Mesendoderm (in vitro differentiated cells): ENCODE measurements around the gene TANK.
A peak's percentile ranks its signal among the peaks of the same experiment; 100 is the strongest.
"Not testable (repeated sequence)": the region's sequence is repeated elsewhere in the genome, so short reads cannot be mapped to it uniquely, and the experiment has no call there.

ENCODE experiments used
- DNase-seq: peaks from one replicate; pipeline ENCODE4 v3.0.0; 2013
- H2AK5ac ChIP-seq: 2 replicates; pipeline ENCODE4 v1.6.1; 2013; ENCODE audit warnings: low read length, inconsistent platforms
- H2BK120ac ChIP-seq: 2 replicates; pipeline ENCODE4 v1.6.1; 2013; ENCODE audit warnings: low read depth, mild to moderate bottlenecking, low read length, moderate library complexity, mixed read lengths
- H2BK15ac ChIP-seq: replicated peaks from 2 replicates; pipeline ENCODE4 v1.6.1; 2013; ENCODE audit warnings: low read depth, mild to moderate bottlenecking, moderate library complexity
- H2BK5ac ChIP-seq: 2 replicates; pipeline ENCODE4 v1.6.1; 2013; ENCODE audit warnings: low read length, inconsistent platforms
- H3K18ac ChIP-seq: 2 replicates; pipeline ENCODE4 v1.6.1; 2013; ENCODE audit warnings: mild to moderate bottlenecking, low read length, mixed read lengths
- H3K23ac ChIP-seq: one replicate; pipeline ENCODE4 v1.6.1; 2013; ENCODE audit warnings: low read length
- H3K27ac ChIP-seq: 2 replicates; pipeline ENCODE4 v1.5.1; 2013; ENCODE audit warnings: low read depth, mild to moderate bottlenecking, inconsistent platforms, low read length, moderate library complexity
- H3K27me3 ChIP-seq: 2 replicates; pipeline ENCODE4 v1.6.1; 2013; ENCODE audit warnings: low read length, control low read depth, mild to moderate bottlenecking, inconsistent platforms; ENCODE audit not compliant: insufficient read depth, poor library complexity
- H3K36me3 ChIP-seq: 2 replicates; pipeline ENCODE4 v1.6.1; 2013; ENCODE audit warnings: low read length, inconsistent platforms; ENCODE audit not compliant: control insufficient read depth, insufficient read depth
- H3K4ac ChIP-seq: one replicate; pipeline ENCODE4 v1.6.1; 2013; ENCODE audit warnings: low read depth, mild to moderate bottlenecking, low read length, moderate library complexity
- H3K4me1 ChIP-seq: 2 replicates; pipeline ENCODE4 v1.6.1; 2013; ENCODE audit warnings: low read depth, low read length, inconsistent platforms; ENCODE audit not compliant: control insufficient read depth
- H3K4me2 ChIP-seq: 2 replicates; pipeline ENCODE4 v1.6.1; 2013; ENCODE audit warnings: low read length
- H3K4me3 ChIP-seq: 2 replicates; pipeline ENCODE4 v1.5.1; 2013; ENCODE audit warnings: mild to moderate bottlenecking, low read length
- H3K56ac ChIP-seq: one replicate; pipeline ENCODE4 v1.6.1; 2013; ENCODE audit warnings: low read length
- H3K79me1 ChIP-seq: 2 replicates; pipeline ENCODE4 v1.6.1; 2013; ENCODE audit warnings: low read length, inconsistent platforms
- H3K79me2 ChIP-seq: 2 replicates; pipeline ENCODE4 v1.6.1; 2013; ENCODE audit warnings: mild to moderate bottlenecking, low read length; ENCODE audit not compliant: control insufficient read depth, insufficient read depth
- H3K9ac ChIP-seq: 2 replicates; pipeline ENCODE4 v1.6.1; 2013; ENCODE audit warnings: low read length, inconsistent platforms
- H4K5ac ChIP-seq: one replicate; pipeline ENCODE4 v1.6.1; 2013; ENCODE audit warnings: low read length
- H4K8ac ChIP-seq: one replicate; pipeline ENCODE4 v1.6.1; 2013; ENCODE audit warnings: low read depth, mild to moderate bottlenecking, control low read depth, low read length, moderate library complexity
- WGBS: extraction: QIAGEN DNeasy Blood & Tissue Kit; methylation state at CpG from one replicate; pipeline ENCODE4 v1.1.7; 2013; ENCODE audit warnings: low lambda C conversion rate, missing lambda C conversion rate; ENCODE audit not compliant: insufficient coverage; ENCODE audit errors: extremely low coverage; 5-methylcytosine and 5-hydroxymethylcytosine counted together

The TANK gene

DNA sequence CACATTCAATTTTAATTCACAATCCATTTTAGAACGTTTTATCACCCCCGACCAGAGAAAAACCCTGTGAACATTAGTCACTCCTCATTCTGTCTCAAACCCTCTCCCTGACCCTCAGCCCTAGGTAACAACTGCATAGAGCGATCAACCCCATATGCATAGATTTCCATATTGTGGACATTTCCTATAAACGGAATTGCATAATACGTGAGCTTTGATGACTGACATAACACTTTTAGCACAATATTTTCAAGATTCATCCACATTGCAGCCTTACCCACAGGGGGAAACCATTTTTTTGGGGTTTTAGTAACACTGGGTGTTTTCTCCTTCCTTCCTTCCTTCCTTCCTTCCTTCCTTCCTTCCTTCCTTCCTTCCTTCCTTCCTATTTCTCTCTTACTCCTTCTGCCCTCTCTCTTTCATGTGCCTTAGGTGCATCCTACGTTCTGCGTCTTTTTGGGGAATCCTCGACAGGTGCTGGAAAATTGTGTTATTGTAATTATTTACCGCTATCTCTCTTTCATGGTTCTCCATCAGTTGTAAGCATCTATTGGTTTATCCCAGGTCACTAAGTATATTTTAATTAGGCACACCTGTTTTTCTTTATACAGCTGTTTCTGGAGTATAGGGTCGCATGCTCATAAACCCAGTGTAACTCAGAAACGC, 118.5 kb downstream of the TANK start:
- H2BK15ac ChIP-seq, H3K79me1 ChIP-seq, H3K9ac ChIP-seq, H2BK5ac ChIP-seq, H4K8ac ChIP-seq, H3K4me1 ChIP-seq, H3K56ac ChIP-seq, H2BK120ac ChIP-seq, H2AK5ac ChIP-seq, H3K27me3 ChIP-seq, H3K4me2 ChIP-seq, H3K18ac ChIP-seq, H3K4ac ChIP-seq, H3K79me2 ChIP-seq, H3K4me3 ChIP-seq, H3K27ac ChIP-seq, H3K36me3 ChIP-seq, H4K5ac ChIP-seq, H3K23ac ChIP-seq: not testable (repeated sequence)
- WGBS, result no CpG with 5 or more reads among the region's 11 CpGs
- DNase-seq, result peak; percentile 21

DNA sequence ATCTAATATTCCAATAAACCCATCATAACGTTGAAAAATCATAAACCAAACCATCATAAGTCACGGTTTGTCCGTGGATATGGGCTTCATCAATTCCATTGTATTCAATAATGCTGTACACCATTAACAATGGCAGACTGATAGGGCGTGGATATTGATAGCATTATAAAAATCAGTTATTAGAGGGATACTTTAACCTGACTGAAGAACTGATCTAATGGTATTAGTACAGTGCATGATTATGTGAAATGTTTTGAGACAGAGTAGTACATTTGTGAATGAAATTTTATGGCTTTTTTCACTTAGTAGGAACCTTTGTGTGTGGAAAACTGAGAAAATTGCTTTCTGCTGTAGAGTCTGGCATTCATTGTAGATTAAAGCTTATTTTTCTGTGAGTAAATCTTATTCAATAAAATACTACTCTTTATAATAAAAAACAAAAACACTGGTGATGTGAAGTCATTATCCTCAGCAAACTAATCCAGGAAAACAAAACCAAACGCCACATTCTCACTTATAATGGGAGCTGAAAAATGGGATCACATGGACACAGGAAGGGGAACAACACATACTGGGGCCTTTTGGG, 119.1 kb downstream of the TANK start:
- not testable (repeated sequence) for H3K4me1 ChIP-seq, H3K18ac ChIP-seq, H3K4ac ChIP-seq, H3K27ac ChIP-seq, H3K23ac ChIP-seq, H3K9ac ChIP-seq, H3K79me2 ChIP-seq, H2BK120ac ChIP-seq, H3K79me1 ChIP-seq, H3K36me3 ChIP-seq, H3K4me2 ChIP-seq, H3K56ac ChIP-seq, H4K5ac ChIP-seq, H3K27me3 ChIP-seq, H2BK15ac ChIP-seq, H3K4me3 ChIP-seq, H2BK5ac ChIP-seq, DNase-seq, H4K8ac ChIP-seq, H2AK5ac ChIP-seq
- WGBS, result no CpG with 5 or more reads among the region's 5 CpGs

DNA sequence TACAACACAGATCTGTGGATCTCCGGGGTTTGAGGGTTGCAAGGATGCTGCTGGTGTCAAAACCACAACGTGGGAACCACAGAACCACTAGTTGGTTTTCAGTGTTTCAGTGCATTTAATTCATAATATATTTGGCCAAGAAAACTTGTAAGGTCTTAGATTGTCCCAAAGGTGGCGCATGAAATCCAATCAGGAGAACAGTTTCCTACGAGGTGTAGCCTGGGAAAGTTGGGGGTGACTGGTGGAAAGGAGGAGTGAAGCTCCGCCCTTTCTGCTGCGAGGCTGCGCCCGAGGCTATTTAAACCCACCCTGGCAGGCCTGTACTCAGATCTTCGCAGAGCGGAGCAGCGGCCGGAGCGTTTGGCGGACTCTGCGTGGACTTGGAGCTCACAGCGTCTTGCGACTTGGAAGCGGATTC, 120.7 kb downstream of the TANK start:
- not testable (repeated sequence) for H2BK5ac ChIP-seq, H3K79me2 ChIP-seq, H4K5ac ChIP-seq, H3K4me1 ChIP-seq, H3K79me1 ChIP-seq, H3K18ac ChIP-seq, H2BK15ac ChIP-seq, H3K27ac ChIP-seq, H3K4ac ChIP-seq, H2AK5ac ChIP-seq, H3K36me3 ChIP-seq, H2BK120ac ChIP-seq, H3K4me2 ChIP-seq, H3K56ac ChIP-seq, H3K27me3 ChIP-seq, H3K4me3 ChIP-seq, H4K8ac ChIP-seq, H3K9ac ChIP-seq, H3K23ac ChIP-seq
- peak; percentile 83 for DNase-seq
- no CpG with 5 or more reads among the region's 18 CpGs for WGBS

DNA sequence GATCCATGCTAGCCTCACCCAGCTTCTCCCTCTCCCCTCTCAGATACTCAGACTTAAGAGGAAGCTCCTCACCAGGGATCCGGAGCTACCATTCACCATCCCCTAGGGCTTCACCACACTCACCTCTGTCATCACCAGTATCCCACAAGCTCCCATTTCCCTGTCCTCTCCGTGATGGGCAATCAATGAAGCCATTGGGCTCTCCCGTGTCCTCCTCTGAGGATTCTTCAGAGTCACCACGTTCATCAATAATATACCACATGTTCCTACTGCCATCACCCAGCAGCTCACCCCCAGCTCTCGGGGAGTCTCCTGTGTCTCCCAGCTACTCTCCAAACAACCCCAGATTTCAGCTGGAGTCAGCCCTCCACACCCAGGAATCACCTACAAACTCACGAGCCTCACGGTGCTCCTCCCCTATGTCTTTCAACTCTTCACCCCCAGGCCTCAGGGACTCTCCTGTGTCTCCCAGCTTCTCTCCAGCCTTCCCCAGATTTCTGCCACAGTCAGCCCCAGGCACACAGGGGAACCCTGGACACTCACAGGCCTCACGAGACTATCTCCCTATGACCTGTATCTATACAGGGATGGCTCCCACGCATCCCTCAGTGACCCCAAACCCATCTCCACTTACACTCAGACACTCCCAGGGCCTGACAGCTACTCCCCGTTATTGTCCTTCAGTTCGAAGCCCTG, 121.5 kb downstream of the TANK start:
- not testable (repeated sequence) for H3K27ac ChIP-seq, H3K4me2 ChIP-seq, H3K4me1 ChIP-seq, H2BK15ac ChIP-seq, H3K56ac ChIP-seq, H4K5ac ChIP-seq, H2AK5ac ChIP-seq, H2BK5ac ChIP-seq, H3K4me3 ChIP-seq, H3K27me3 ChIP-seq, H3K23ac ChIP-seq, H3K79me2 ChIP-seq, H3K79me1 ChIP-seq, H4K8ac ChIP-seq, H3K18ac ChIP-seq, DNase-seq, H2BK120ac ChIP-seq, H3K9ac ChIP-seq, H3K4ac ChIP-seq, H3K36me3 ChIP-seq
- WGBS, result no CpG with 5 or more reads among the region's 11 CpGs

DNA sequence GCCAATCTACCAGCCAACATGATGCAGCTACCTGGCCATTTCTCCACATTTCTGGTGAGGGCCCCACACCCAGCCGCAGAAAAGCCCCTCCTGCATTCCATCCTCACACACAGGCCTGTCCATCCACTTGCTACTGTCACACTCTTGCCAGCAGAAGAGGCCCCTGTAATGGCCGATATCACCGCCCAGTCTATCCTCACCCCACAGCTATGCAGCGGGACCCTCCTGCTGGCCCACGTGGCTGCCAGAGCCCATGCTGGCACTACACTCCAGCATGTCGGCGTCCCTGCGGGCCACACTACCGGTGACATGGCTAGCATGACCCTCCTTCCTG, 122.0 kb downstream of the TANK start:
- H3K27ac ChIP-seq, H2BK5ac ChIP-seq, H3K79me2 ChIP-seq, H3K9ac ChIP-seq, H3K23ac ChIP-seq, H4K5ac ChIP-seq, H2AK5ac ChIP-seq, H3K4ac ChIP-seq, H3K18ac ChIP-seq, H3K27me3 ChIP-seq, H3K4me2 ChIP-seq, H4K8ac ChIP-seq, H3K79me1 ChIP-seq, H3K4me3 ChIP-seq, H2BK15ac ChIP-seq, H3K36me3 ChIP-seq, H2BK120ac ChIP-seq, H3K56ac ChIP-seq, H3K4me1 ChIP-seq, DNase-seq: not testable (repeated sequence)
- WGBS, result no CpG with 5 or more reads among the region's 9 CpGs
